HG03575 (cell line): ENCODE data around the gene PHF20.
"Not testable (repeated sequence)": the region's sequence is repeated elsewhere in the genome, so short reads cannot be mapped to it uniquely, and the experiment has no call there.

ENCODE experiments used
- ATAC-seq: cut with Tn5 transposase; IDR thresholded peaks from one replicate; pipeline ENCODE4 v1.9.1; 2021; ENCODE audit not compliant: unreplicated experiment, insufficient number of reproducible peaks, low FRiP score; ENCODE audit errors: extremely low read depth

The PHF20 gene

DNA sequence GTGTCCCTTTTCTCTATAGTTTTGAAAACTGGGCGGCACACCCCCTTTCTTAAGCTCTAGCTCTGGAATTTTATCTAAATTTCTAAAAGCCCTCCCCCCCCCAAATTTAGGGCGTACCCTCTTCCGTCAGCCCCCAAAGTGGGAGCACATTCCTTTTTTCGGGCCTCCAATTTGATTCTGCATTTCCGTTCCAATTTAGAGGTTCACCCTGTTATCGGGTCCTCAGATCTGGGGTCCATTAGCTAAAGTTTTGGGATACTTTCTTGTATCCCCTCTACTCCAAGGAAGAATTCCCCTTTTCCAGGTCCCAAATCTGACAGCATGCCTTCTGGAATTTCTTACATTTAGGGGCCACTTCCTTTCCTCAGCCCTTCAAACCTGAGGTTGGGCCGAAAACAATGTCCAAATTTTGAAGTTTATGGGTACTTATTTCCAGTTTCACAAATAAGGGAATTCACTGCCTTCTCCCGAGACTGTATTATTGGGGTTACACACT, 796 bp downstream of the PHF20 start:
- no peak for ATAC-seq

DNA sequence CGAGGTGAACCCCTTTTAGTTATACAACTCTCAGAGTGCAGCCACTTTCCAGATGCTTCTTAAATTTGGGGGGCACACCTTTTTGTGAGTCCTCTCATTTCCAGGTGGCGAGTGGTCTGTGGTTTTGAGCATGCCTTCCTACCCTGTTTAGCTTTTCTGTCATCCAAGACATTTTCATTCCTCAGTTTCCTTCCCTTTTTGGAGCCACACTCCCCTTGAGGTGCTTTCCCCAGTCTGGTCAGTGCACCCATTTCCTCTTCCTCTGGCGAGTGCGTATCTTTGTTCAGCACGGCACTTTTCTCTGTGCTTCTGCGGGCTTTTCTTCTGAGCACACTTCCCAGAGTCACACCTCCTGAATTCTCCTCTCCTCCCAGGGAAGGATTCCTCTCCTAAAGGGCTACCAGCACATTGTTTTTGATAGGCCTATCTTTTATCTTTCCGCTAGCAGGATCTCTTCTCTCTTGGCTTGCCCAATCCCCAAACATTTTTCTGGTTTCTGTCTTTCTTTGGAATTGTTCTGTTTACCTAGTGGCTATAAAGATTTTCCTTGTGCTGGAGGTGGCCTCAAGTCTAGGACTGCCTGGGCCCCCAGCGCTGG, 1.4 kb downstream of the PHF20 start:
- no peak for ATAC-seq

DNA sequence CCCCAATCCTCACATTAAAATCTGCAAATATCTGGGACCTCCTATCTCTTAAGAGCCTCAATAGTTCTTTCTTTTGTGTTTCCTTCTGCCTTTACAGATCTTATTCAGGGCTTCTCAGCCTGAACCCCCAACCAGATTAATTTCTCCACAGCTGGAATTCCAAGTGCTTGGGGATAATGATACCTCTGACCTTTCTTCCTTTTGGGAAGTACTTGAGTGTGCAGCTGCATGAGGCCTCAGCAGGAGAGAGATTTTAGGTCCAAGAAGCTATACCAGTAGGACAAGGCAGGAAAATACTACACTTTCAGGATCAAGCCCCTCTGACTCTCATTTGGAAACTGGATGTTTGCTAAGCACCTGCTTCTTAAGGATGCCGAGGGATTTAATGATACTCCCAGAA, 2.6 kb downstream of the PHF20 start:
- no peak for ATAC-seq

DNA sequence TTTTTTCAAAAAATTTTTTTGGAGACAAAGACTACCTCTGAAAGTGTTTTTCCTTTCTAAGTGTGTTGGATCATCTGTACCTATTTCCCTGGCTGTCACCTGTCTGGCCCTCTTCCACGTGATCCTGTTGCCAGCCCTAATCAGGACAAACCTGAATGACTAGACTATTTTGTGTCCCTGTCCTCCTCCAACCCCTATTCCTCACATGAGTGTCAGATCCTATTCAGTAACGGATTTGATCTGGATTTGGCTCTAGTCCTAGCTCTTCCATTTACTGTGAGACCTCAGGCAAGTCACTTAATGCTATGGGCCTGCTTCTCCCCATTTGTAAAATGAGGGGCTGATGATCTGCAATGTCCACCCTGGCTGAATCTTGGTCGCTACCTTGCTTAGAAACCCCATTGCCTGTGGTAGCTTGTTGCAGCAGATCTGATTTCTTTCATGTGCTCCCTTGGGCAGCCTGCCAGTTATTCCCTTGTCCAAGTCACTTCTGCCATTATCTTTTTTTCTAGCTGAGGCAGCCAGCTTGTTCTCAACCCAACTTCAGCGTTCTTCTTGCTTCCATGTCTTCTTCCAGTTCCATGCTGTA, 4.8 kb downstream of the PHF20 start:
- ATAC-seq, result no peak

DNA sequence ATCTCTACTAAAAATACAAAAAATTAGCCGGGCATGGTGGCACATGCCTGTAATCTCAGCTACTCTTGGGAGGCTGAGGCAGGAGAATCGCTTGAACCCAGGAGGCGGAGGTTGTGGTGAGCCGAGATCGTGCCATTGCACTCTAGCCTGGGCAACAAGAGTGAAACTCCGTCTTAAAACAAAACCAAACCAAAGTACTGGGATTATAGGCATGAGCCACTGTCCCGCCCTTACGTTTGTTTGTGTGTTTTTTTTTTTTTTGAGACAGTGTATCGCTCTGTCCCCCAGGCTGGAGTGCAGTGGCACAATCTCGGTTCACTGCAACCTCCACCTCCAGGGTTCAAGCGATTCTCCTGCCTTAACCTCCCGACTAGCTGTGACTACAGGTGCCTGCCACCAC, 12.0 kb downstream of the PHF20 start:
- ATAC-seq, result not testable (repeated sequence)

DNA sequence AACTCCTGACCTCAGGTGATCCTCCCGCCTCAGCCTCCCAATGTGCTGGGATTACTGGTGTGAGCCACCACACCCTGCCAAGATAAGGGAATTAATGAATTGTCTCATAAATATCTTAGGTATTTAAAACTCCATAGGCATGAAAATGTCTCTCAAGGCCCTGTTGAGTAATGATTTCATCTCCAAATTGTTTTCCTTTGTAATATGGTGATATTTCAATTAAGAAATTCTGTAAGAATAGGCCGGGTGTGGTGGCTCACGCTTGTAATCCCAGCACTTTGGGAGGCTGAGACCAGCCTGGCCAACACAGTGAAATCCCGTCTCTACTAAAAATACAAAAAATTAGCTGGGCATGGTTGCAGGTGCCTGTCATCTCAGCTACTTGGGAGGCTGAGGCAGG, 13.7 kb downstream of the PHF20 start:
- not testable (repeated sequence) for ATAC-seq

DNA sequence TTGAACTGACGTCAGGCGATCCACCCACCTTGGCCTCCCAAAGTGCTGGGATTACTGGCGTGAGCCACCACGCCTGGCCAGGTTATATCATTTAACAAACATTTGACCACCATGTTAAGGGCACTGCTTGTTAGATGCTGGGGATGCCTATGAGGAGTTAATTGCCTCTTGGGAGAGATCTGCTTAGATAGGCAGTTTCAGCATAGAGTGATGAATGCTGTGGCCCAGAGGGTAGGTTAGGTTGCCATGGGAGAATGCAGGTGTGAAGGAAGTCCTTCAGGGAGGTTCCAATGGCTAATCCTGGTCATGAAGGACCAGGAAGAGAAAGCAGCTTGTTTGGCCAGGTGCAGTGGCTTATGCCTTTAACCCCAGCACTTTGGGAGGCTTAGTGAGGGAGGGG, 17.0 kb downstream of the PHF20 start:
- ATAC-seq, result no peak

DNA sequence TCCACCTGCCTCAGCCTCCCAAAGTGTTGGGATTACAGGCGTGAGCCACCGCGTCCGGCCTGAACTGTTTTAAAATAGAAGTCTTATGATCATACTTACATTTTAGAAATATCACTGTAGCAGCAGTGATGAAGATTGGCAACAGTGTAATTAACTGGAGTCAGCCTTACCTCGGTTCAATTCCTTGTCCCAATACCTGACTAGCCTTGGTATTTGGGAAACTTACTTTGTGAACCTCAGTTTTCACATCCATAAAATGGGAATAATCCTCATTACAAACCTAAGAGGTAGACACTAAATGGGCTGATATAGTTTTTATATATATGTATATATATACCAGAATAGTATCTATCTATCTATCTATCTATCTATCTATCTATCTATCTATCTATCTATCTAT, 19.3 kb downstream of the PHF20 start:
- ATAC-seq, result no peak

DNA sequence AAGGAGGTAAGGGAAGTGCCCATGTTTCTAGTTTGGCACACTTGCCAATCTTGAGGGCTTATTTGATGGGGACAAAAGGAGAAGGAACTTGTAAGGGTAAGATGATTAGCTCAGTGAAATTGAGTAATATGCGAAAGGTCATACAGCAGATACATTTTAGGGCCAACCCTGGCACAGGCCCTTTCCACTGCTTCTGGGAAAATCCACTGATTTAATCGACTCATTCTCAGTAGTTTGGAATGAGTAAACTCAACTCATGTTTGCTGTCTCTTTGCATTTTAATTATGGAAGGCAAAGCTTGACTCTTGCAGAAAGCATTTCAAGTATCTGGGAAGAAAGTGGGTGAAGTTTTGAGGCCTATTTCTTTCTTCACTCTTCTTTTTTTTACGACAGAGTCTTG, 20.0 kb downstream of the PHF20 start:
- no peak for ATAC-seq

DNA sequence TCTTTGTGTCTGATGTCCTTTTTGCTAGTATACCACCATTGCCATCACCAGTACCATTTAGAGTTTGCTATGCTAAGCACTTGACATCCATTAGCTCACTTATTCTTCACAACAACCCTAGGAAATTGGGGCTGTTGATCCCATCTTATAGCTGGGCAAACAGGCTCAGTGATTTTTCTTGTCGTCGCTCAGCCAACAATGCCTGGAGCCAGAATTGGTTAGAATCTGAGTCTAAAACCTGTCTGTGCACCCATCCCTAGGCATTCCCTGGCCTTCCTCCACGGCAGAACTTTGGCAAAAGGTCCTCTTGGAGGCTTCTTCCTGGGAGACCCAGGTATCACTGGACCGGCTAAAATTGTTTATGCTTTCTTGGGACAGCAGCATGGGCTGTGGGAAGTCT, 20.9 kb downstream of the PHF20 start:
- no peak for ATAC-seq

DNA sequence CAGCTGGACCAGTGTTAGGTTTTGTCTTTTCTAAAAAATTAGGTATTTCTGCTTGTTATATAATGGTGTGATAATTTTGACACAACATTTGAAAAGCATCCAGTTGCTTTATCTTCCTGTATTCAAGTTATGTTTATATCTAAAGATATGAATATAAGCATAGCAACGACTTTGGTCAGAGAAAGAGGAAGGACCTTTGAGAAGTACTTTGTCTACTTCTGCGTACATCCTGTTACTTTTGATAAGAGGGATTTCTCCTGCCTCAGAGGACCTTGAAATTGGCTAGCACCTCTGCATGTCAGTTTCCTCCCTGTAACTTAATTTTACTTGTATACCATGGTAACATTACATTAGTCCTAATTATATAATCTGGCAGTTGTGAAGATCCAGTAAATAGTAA, 24.8 kb downstream of the PHF20 start:
- ATAC-seq, result no peak

DNA sequence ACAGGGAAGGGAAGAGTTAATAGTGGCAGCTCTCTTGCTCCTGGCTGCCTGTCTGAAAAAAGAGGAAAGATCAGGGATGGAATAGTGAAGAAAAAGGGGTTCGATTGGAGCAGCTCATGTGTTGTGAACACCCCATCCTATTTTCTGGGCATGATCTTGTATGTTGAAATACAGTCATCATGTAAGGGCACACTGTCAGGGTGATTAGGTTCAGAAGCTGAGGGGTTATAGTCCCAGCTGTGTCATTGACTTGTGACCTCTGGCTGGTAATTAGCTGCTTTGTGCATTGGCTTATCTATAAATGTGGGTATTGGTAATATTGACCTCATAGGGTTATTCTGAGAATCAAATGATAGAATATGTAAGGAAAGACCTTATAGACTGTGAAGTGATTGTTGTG, 30.1 kb downstream of the PHF20 start:
- no peak for ATAC-seq

DNA sequence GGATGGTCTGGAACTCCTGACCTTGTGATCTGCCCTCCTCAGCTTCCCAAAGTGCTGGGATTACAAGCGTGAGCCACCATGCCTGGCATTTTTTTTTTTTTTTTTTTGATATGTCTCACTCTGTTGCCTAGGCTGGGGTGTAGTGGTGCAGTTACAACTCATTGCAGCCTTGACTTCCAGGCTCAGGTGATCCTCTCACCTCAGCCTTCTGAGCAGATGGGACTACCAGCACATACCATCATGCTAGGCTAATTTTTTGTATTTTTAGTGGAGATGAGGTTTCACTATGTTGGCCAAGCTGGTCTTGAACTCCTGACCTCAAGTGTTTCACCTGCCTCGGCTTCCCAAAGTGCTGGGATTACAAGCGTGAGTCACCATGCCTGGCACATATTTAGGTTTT, 34.3 kb downstream of the PHF20 start:
- no peak for ATAC-seq

DNA sequence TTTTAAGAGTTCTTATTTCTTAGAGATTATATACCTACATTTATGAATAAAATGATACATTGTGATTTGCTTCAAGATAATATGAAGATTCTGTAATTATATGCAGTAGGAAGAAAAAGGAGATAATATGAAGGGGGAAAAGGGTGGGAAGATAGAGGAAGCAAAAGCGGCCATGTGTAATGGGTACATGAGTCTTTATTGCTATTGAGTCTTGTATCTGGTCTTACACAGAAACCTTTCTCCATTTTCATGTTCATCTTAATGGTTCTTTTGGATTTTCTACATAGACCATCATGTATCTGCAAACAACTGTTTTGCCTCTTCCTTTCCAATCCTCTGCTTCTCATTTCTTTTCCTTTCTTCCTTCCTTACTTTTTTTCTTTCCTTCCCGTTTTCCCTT, 36.1 kb downstream of the PHF20 start:
- no peak for ATAC-seq

DNA sequence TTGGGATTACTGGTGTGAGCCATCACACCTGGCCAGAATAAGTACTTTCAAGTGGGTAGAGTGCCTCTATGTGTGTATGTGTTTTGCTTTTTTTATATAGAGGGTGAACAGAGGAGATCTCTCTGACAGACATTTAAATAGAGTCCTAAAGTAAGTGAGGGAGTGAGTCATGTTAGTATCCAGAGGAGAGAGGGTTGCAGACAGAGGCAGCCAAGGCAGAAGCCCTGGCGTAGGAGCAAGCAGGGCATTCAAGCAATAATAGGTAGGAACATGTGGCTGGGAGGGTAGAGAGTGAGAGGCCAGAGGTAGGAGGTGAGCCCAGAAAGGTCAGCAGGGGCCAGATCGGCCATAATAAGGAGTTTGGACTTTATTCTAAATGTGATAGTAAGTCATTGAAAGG, 48.9 kb downstream of the PHF20 start:
- ATAC-seq, result no peak

DNA sequence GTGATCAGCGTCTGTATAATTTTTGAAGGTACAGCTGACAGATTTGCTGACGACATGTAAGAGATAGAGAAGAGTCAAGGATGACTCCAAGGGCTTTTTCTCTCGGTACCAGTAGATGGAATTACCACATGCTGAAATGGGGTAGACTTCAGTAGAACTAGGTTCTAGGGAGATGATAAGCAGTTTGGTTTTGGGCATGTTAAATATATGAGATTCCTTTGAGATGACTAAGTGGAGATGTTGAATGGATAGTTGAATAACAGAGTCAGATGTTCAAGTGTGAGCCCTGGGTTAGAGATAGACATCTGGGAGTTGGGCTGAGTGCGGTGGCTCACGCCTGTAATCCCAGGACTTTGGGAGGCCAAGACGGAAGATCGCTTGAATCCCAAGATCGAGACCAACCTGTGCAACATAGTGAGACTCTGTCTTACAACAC, 50.0 kb downstream of the PHF20 start:
- no peak for ATAC-seq

DNA sequence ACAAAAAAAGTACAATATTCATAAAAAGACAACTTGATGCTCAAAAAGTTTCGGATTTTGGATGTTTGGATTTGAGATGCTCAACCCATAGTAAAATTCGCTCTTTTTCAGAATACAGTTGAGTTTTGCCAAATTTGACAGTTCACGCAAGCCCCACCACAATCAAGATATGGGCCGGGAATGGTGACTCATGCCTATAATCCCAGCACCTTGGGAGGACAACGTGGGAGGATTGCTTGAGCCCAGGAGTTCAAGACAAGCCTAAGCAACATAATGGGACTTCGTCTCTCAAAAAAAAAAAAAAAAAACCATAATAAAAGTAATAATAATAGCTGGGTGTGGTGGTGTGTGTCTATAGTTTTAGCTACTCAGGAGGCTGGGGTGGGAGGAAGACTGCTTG, 51.3 kb downstream of the PHF20 start:
- no peak for ATAC-seq

DNA sequence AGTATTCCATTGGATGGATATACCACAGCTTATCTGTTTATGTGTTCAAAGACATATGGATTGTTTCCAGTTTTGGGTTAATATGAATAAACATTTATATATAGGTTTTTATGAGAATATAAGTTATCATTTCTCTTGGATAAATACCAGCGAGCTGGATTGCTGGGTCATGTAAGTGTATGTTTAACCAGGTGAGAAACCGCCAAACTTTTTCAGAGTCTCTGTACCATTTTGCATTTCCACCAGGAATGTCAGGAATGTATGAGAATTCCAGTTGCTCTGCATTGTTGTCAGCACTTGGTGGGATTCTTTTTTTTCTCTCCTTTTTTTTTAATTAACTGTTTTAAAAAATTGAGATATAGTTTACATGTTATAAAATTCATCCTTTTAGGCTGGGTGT, 52.1 kb downstream of the PHF20 start:
- ATAC-seq, result no peak

DNA sequence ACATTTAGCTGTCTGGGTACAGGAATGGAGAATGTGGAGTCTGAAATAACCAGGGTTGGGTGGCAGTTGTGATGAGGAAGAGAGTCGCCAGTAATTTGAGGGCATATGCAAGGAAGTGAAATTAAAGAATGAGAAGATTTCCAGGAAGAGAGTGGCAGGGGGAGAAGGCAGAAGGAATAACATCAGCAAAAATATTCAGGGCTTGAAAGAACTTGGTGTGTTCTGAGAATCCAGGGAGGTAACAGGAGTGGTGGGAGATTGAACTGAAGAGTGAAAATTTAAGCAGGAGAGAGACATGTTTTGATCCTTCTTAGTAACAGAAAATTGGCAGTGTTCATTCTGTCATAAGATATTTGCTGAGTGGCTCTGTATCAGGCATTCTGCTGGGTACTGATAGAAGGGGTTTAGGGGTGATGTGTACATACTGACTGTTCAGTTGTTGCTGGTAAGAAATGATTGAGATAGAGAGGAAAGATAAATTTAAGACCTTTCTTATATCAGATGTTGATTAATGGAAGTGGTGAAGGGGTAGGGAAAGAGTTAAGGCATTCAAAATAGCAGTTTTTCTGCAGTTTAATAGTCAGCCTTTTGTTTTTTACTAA, 54.7 kb downstream of the PHF20 start:
- ATAC-seq, result no peak

DNA sequence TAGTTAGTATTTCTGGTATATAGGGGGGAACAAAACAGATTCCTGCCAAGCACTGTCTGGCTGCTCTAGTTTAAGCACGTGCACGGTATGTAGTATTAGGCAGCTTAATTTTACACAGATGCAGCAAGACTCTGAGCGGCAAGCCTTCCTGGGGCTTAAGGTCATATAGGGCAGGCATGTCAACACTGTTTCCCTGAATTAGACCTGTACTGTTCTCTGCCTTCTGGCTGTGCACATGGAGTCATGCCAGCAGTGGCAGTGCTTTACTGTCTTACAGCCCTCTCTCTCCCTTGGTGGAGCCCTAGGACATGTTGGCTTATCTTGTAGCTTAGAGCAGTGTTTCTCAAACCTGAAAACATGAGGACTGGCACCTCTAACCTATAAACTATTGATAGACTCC, 56.6 kb downstream of the PHF20 start:
- no peak for ATAC-seq

DNA sequence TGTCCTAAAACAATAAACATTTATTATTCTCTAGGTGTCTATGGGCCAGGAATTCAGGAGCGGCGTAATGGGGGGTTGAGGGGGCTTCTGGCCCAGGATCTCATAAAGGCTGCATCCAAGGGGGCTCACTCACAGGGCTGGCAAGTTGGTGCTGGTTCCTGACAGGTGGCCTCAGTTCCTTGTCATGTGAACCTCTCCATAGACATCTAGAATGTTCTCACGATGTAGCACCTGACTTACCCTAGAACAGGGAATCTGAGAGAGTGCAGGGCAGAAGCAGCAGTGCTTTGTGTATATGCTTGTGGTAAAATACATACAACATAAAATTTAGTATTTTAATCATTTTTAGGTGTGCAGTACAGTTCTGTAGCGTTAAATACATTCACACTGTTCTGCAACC, 57.1 kb downstream of the PHF20 start:
- no peak for ATAC-seq
